GM19351 (cell line): ENCODE results near the gene MAP3K2.
A peak's percentile ranks its signal among the peaks of the same experiment; 100 is the strongest.

ENCODE experiments used
- ATAC-seq: cut with Tn5 transposase; IDR thresholded peaks from one replicate; pipeline ENCODE4 v1.9.1; 2021; ENCODE audit warnings: mild to moderate bottlenecking, moderate library complexity; ENCODE audit not compliant: unreplicated experiment

Gene MAP3K2

GRCh38 chr2:127407661-127408003 lies 19.9 kb upstream of the MAP3K2 start:
- no peak for ATAC-seq

DNA sequence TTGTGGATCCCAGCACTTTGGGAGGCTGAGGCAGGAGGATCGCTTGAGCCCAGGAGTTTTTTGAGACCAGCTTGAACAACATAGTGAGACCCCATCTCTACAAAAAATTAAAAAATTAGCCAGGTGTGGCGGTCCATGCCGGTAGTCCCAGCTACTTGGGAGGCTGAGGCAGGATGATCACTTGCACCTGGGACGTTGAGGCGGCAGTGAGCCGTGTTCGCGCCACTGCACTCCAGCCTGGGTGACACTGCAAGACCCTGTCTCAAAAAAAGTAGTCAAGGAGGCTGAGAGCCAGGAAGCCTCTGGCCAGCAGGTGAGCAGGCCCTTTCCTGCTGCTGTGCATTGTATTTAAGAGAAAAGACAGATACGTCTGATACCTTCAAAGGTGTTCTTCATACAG lies 19.3 kb upstream of the MAP3K2 start:
- ATAC-seq: no peak

- no peak for ATAC-seq
Measured at GRCh38 chr2:127406454-127406853, 18.7 kb upstream of the MAP3K2 start.

DNA sequence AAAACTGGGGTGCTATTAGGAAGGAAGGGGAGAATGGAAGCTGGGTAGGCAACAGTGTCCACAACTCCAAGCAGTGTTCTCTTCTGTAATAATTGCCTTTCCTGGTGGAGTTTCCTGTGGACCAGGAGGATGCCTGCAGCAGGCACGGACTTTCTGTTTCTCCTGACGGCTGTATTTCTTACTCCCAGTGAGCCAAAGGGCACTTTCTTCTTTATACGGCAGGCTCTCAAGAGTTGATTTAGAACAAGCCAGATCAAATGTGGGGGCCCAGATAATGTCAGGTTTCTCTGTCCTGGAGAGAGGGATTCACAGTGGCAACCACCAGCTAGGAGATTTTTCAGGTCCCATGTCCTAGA lies 17.5 kb upstream of the MAP3K2 start:
- ATAC-seq: no peak

DNA sequence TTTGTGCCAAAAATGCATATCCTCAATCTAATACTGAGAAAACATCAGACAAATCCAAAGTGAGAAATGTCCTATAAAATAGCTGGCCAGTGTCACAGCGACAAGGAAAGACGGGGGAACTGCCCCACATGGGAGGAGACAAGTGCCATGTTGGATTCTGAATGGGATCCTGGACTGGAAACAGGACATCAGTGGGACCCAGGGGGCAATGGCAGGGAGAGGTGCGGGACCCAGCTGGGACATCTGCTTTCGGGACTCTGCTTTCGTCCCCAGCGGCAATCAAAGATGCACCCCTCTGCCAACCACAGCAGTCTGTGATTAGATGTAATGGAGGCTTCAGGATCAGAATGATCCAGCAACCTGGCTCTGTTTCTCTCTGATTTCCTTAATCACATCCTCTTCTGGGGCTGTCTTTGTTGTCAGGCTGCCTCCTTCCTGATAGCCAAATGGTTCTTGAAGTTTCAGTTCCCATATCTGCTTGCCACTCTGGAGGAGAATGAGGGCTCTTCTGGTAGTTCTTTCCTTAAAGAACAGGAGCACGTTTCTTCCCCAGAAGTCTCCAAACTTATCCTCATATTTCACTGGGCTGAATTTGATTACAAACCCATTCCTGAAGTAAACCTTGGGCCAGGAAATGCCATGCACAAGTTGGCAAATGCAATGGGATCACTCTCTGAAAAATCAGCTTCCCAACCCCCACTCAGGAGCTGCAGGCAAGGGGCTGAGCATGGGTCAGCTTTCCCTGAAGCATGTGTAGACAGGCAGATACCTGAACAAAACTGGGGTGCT lies 16.9 kb upstream of the MAP3K2 start:
- ATAC-seq: no peak

DNA sequence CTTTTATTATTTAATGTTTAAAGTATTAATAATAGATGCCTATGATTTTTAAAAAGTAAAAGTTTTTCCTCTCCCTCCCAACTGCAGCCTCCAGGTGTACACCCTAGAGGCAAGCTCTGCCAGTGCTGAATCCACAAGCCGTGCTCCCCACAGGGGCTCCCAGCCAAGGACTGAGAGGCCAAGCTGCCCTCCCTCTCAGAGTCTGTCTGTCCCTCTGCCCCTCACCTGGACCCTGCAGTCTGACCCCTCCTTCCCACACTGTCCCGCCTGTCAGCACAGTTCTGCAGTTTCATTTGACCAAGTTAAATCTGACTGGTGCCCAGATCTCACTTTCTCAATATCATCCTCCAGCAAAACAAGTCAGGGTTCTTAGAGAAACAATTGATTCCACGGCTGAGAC lies 15.7 kb upstream of the MAP3K2 start:
- no peak for ATAC-seq

GRCh38 chr2:127401757-127402695 lies 14.3 kb upstream of the MAP3K2 start:
- peak; percentile 33 for ATAC-seq

DNA sequence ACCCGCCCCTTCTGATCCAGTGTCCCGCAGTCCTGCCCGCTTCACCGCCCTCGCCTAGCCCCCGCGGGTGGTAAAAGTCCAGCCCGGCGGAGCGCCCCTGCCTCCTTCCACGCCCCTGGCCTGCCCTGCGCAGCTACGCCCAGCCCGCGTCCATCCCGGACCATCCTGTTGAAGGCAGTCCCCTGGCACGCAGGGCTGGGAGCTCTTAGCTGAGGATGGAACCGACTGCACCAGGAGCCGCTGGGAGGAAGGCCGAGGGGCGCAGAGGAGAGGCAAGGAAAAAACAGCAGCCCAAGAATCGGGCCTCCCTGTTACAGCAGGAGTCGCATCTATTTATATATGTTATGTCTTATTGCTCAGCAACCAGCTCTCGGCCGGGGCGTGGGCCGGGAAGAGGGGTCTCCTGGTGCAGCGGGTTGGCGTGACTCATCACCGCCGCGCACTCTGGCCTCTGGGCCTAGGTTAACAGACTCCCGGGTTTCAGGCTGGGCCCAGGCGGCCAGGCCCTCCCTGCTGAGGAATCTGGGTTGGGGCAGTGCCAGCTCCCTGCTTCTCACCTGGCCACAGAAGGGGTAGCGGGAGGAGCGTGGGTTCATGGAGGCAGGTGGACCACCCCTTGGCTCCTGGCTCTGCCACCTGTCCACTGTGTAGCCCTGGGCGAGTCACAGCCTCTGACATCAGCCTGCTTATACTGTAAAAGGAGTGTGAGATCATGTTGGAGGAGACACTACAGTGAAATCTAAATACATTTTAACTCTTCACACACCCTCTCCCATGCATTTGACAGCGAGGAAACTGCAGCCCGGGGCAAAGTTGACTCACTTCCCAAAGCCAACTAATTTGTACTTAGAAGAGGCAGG lies 13.4 kb upstream of the MAP3K2 start:
- ATAC-seq: no peak

- no peak for ATAC-seq
Measured at GRCh38 chr2:127400533-127400896, 12.7 kb upstream of the MAP3K2 start.

DNA sequence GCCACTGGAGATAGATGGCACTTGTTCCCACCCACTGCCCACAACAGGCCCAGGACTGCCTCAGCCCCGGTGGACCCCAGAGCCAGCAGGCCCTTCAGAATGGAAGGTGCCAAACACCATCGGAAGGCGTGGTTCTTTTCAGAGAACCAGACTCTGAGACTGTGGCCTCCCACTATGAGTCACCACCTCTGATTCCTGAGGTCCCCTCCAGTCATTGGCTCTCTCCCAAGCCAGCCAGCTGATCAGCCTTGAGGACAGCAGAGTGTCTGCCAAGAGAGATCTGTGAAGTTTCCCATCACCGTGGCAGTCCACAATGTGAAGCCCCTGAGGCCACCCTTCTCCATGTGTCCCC lies 10.4 kb upstream of the MAP3K2 start:
- ATAC-seq: peak; percentile 86

- no peak for ATAC-seq
Measured at GRCh38 chr2:127397568-127398238, 9.9 kb upstream of the MAP3K2 start.

- ATAC-seq: no peak
Measured at GRCh38 chr2:127394492-127394891, 6.7 kb upstream of the MAP3K2 start.

DNA sequence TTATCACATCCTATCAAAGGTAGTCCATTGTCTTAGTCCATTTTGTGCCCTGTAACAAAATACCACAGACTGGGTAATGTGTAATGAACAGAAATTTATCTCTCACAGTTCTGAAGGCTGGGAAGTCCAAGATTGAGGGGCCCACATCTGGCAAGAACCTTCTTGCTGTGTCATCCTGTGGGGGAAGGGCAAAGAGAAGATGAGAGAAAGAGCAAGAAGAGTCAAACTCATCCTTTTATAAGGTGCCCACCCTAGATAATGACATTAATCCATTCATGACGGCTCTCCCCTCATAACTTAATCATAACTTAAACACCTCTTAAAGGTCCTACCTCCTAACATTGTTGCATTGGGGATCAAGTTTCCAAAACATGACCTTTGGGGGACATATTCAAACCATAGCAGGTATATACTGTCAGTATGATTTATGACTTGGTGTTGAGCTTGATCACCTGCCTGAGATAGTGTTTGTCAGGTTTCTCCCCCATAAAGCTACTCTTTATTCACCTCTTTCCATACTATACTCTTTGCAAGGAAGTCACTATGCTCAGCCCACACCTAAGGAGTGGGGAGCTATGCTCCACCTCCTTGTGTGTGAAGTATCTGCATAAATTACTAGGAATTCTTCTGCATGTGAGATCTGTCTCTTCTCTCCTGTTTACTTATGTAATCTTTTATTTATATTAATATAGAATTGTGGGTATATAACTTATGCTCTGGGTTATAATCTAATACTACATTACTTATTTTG lies 5.2 kb upstream of the MAP3K2 start:
- ATAC-seq: no peak

- no peak for ATAC-seq
Measured at GRCh38 chr2:127392133-127392827, 4.5 kb upstream of the MAP3K2 start.

DNA sequence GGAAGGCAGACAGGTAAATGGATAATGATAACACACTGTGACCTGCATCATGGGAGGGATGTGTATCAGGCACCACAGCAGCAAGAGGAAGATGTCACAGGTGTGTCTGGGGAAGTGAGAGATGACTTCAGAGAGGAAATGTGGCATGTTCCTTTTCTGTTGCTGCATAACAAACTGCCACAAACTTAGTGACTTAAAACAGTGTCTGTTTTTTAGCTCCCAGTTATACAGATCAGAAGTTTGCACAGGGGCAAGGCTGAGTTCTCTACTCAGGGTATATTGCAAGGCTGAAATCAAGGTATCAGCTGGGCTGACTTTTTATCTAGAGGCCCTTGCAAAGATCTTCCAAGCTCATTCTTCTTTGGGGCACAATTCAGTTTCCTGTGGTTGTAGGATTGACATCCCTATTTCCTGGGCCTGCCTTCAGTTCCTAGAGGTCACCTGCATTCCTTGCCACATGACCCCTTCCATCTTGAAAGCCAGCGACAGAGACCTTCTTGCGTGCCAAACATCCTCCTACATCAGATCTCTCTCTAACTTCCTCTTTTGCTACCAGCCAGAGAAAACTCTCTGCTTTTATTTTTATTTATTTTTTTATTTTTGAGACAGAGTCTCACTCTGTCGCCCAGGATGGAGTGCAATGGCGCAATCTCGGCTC lies 2.1 kb upstream of the MAP3K2 start:
- peak; percentile 29 for ATAC-seq

- peak; percentile 9 for ATAC-seq
Measured at GRCh38 chr2:127388423-127389164, 819 bp upstream of the MAP3K2 start.

DNA sequence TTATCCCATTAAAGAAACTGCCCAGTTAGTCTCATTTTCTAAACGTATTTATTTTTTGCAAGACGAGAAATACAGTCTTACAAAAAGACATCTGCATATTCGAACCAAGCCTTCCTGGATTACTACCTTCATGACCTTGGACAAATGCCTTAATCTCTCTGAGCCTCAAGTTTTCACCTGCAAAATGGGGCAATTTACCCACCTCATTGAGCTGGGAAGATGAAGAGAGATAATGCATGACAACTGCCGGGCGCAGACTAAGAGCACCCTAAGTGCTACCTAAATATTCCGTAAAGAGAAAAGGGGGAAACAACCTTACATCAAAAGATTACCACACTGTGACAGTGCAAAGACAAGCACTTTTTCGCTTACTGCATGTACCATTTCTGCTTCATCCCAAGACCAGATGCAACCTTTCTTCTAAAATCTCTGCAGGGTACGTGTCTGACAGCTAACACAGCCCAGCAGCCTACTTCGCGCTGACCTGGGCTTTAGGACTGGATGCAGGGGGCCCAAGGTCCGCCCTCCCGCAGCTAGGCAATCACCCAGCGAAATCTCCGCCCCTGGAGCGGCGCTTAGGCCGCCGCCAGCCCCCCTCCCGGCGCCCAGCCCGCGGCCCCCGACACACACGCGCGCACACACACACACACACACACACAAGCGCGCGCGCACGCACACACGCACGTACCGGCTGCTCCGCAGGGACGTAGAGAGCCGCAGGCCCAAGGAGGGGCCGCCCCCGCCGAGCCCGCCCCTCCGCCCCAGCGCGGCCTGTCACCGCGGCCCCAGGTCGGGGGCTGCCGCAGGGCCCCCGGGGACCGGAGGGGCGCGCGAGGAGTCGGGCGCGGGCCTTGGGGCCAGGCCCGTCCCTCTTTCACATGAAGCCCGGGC lies 766 bp downstream of the MAP3K2 start:
- ATAC-seq: peak; percentile 62
